GM19099 (cell line): ENCODE results near the gene SZT2.

Experiments
- POLR2A ChIP-seq: IDR thresholded peaks from 3 replicates; pipeline ENCODE4 v1.6.1; 2011; ENCODE audit warnings: low read depth; ENCODE audit not compliant: insufficient read length; ENCODE audit errors: extremely low read depth

Gene SZT2

DNA sequence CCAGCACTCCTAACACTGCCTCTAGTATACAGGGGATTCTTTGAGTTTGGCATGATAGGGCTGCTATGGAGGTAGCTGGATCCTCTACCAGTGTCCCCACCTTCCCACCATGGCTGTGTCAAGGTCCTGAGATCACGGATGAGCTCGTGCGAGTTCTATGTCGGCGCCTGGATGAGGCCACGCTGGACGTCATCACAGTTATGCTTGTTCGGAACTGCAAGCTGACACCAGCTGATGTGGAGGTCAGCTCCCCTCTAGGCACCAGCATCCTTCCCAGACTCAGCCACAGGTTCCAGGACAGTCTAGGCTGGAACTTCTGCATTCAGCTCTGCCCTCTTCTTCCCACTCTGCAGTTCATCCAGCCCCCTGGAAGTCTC, 48.9 kb downstream of the SZT2 start:
- TF ChIP-seq POLR2A: no peak

DNA sequence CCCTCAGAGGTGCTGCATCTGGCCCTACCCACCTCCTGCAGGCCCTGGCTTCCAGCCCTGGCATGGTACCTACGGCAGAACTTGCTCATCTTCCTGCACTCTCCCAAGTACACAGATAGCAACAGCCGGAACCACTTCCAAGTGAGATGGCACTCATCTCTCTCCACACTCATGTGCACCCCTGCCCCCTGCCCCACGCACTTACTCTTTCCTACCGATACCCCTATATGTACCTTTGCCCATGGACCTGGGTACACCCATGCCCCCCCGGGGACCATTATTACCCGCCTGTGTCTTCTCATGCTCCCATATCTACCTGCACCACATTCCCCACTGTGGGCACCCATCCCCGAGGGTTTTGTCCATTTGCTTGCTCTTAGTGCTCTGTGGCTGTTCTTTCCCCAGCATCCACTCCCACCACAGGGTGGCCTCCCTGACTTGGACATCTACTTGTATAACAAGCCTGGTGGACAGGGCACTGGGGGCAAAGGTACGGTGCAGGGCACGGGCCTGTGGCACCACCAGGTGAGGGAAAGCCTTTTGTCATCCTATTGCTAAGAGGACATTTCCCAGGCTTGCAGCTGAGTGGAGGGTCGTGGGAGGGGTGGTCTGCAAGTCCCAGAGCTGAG, 49.4 kb downstream of the SZT2 start:
- TF ChIP-seq POLR2A: no peak

DNA sequence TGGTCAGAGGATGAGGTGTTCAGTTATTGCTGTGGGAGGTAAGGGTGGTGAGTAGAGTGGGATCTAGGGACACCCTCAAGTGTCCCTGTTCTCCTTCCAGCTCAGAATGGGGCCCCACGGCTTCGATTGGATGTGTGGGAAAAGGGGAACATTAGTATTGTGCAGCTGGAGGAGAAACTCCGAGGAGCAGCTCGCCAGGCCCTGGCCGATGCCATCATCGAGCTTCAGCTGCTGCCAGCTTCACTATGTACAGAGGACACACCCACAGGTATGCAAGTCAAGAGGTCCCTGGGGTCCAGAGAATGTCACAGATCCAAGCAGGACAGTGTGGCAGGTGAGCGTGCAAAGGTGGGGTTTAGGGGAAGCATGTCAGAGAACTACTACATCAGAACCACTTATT, 50.1 kb downstream of the SZT2 start:
- TF ChIP-seq POLR2A: no peak

DNA sequence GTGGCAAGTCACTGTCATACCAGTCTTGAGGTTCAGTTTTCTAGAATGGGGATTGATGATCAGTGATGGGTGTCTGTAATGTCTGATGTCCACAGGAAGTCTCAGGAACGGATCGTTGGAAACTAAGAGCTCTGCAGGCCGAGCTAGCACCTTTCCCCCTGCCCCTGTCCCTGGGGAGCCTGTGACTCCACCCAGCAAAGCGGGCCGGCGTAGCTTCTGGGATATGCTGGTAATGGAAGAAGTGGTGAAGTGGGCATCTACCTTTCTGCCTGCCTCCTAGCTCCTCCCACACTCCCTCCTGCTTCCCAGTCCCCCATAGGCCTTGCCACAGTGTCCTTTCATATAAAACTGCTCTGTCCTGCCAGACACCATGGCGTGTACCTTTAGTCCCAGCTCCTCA, 50.7 kb downstream of the SZT2 start:
- no peak for TF ChIP-seq POLR2A

DNA sequence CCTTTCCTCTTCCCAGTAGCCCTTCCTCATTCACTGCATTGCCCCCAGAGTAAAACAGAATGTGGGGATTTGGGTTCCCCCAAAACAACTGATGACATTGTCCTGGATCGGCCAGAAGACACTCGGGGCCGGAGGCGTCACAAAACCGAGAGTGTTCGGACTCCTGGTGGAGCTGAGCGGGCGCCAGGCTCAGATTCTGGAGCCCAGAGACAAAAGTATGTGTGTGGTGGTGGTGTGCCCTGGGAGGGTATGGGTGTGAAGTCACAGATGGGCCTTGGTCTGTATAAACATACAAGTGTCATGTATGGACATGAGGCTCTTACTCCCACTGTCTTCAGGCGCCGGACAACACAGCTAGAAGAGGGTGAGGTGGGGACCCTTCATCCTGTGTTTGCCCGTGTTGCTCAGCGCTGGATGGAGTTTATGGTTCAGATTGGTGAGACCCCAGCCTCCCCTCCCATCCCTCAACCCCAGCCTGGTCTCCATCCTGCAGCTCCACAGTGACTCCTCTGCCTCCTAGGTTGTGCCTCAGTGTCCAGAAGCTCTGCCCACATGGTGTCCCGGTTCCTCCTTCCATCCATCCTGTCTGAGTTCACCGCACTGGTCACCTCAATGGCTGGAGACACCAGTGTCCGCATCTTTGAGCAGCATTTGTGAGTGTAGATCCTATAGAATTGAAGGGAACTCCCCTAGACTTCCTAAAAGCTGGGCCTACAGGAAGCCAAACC, 51.6 kb downstream of the SZT2 start:
- no peak for TF ChIP-seq POLR2A

DNA sequence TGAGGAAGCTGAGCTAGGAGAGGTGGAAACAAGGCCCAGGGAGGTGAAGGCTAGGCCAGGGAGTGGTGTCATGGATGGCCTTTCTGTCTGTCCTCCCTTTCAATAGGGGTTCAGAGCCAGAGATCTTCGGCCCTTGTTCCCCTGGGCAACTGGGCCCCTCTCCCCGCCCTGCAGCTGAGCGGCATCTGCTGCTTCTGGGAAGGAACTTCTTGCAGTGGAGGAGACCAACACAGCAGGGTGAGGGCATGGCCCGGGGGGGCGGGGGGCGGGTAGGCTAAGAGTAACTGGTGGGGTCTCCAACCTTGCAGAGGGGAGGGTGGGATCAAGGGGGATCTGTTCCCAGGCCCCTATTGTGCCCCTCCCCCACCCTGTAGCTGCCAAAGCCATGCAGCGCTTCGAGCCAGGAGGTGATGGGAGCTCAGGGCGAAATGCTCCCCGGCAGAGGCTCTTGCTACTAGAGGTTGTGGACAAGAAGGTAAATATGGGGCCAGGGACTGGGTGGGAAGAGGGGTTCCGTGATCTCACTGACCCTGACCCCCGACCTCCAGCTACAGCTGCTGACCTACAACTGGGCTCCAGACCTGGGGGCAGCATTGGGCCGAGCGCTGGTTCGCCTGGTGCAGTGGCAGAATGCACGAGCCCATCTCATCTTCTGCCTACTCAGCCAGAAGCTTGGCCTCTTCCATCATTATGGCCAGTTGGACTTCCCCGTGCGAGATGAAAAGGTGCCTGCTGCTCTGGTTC, 52.4 kb downstream of the SZT2 start:
- no peak for TF ChIP-seq POLR2A

DNA sequence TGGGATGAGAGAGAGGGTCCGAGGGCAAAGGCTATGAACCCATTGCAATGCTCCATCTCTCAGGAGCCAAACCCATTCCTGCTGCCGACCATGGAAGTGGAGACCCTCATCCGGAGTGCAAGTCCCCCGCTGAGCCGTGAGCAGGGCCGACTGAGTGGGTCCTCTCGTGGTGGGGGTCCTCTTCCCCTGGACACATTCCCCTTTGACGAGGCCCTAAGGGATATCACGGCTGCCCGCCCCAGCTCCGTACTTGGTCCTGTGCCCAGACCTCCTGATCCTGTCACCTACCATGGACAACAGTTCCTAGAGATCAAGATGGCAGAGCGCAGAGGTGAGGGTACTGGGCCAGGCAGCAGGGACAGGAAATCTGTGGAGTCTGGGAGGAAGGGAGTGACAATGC, 53.1 kb downstream of the SZT2 start:
- no peak for TF ChIP-seq POLR2A

DNA sequence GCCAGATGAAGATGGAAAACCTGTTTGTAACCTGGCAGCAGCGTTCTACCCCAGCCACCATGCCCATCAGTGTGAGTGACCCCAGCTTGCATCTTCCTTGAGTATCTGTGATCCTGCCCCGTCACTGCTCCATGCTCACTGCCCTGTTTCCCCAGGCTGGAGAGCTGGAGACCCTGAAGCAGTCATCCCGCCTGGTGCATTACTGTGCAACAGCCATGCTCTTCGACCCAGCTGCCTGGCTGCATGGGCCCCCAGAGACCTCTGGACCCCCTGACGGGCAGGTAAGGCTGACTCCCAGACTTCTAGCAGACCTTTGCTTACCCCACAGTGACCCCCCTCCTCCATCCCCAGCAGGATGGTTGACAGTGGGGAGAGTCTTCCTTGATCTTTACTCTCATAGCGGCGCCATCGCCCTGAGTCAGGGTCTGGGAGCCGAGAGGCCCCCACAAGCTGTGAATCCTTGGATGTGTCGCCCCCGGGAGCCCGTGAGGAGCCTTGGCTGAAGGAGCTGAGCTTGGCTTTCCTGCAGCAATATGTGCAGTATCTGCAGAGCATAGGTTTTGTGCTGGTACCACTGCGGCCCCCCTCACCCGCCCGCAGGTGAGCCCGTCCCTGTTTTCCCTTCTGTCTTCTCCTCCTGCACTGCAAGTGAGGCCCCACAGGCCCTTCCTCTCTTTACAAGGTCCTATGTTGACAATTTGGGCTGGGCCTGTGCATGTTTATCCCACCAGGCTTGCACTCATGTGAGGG, 53.7 kb downstream of the SZT2 start:
- no peak for TF ChIP-seq POLR2A

DNA sequence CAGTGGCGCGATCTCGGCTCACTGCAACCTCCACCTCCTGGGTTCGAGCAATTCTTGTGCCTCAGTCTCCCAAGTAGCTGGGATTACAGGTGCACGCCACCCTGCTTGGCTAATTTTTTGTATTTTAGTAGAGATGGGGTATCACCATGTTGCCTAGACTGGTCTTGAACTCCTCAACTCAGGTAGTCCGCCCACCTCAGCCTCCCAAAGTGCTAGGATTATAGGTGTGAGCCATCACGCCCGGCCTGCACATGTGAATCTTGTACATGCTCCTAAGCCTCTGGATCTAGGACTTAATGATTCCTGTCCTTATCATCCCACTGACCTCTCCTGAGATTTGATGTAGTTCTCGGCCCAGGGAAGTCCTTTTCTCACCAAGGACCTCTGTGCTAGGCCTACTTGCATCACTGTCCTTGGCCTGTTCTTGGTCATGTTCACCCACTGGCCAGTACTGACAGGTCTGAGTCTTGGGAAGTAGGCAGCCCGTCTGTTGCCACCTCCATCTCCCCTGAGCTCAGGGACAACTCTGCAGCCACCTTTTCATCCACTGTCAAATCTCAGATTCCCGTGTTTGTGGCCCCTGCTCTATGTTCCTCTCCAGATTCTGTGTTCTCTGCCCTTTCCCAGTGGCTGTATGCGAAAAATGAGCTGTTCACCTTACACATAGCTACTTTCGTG, 54.6 kb downstream of the SZT2 start:
- no peak for TF ChIP-seq POLR2A

DNA sequence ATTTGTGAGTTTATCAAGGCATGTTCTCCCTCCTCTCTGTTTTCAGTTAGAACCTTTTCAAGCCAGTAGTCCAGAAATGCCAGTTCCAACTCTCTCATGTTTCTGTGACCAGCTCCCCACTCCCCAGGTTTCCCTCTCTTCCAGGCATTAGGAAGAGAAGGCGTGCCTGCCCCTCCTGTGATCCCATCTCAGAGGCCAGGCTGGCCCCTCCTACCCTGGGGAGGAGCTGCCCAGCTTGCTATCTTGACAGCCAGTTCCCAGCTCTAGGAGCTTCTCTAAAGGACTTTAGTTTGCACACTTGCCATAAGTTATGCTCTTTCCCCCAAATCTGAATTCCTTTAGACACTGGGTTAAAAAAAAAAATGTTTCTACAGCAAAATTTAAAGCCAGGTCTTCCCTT, 55.1 kb downstream of the SZT2 start:
- no peak for TF ChIP-seq POLR2A

DNA sequence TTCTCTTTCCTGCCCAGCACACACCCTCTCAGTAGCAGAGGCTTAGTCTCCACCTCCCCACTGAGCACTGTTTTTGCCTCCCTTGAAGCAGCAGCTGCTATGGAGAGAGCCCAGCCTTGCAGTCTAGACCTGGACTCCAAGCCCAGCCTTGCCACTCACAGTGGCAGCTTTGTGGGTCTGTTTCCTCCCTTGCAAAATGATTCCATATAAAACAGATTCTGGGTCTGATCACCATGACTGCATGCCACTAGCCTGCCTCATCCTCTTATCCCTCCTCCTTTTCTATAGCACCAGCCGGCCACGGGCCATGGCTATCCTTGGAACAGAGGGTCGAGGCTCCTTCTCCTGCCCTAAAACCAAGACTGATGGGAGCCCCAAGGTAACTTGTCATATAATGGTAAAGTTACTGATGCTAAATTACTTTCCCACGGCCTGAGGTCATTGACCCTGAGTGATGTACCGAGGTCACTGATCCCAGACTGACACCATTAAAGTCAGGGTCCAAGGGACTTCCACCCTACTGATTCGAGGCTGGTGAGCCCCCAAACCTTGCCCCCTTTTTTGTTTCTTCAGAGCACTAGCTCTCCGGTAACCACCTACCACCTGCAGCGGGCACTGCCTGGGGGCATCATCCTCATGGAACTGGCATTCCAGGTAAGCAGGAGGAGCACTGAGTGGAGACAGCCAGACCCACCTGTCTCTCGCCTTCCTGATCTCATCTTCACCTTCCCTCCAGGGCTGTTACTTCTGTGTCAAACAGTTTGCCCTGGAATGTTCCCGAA, 56.1 kb downstream of the SZT2 start:
- TF ChIP-seq POLR2A: no peak

DNA sequence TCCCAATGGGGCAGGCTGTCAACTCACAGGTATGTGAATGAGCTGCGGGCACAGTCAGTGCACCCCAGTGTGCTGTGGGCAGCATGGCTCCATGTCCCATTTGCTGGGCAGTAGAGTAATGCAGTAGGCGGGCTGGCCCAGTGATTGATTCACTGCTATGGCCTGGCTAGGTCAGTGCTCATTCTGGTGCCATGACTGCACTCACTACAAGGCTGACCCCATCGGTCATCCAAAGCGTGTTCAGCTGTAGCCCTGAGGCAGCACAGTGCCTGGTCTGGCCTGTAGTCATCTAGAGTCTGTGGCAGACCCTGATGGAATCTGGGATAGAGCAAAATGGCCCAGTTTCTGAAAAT, 56.7 kb downstream of the SZT2 start:
- no peak for TF ChIP-seq POLR2A

DNA sequence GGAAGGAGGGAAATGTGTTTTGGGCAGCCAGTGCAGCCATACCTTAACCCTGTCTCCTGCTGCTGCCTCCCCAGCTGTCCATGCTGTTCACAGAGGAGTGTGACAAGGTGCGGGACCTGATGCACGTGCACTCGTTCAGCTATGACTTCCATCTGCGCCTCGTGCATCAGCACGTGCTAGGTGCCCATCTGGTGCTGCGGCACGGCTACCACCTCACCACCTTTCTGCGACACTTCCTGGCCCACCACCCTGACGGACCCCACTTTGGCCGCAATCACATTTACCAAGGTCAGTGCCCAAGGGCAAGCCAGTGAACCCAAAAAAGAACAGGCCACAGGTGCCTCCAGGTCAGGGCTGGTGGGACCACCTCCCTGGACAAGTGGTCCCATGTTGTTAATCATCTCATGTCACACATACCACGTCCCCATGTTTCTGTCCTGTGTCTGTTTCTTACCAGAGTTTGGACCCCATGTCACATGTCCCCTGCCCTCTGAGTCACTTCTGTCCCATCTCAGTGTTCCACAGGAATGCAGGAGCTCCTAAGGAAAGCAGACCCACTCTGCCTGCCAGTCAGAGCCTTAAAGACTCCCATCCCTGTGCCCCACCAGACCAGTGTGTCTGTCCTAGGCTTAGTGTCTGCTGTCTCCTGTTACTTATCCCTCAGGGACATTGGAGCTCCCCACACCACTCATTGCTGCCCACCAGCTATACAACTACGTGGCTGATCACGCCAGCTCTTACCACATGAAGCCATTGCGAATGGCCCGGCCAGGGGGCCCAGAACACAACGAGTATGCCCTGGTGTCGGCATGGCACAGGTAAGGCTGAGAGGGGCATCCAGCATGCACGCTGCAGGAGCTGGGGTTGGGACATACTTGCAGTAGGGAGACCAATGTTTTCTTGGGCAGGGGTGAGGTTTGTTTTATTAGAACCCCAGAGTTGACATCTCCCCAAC, 57.5 kb downstream of the SZT2 start:
- TF ChIP-seq POLR2A: no peak

DNA sequence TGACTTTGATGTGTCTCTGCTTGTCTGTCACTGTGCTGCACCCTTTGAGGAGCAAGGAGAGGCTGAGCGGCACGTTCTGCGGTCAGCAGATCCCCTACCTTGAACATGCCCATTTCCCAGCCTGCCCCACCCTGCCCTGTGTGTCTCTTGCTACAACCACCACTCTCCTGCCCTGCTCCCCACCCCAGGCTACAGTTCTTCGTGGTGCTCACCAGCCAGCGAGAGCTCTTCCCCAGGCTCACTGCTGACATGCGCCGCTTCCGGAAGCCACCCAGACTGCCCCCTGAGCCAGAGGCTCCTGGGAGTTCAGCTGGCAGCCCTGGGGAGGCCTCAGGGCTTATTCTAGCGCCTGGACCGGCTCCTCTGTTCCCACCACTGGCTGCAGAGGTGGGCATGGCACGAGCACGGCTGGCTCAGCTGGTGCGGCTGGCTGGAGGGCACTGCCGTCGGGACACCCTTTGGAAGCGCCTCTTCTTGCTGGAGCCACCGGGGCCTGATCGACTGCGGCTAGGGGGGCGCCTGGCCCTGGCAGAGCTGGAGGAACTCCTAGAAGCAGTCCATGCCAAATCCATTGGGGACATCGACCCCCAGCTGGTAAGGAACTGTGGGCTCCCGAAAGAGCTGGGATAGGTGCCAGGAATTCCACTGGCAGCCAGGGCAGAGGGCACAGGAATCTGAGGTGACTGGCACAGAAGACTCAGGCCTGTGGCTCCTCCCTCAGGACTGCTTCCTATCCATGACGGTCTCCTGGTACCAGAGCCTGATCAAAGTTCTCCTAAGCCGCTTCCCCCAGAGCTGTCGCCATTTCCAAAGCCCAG, 58.4 kb downstream of the SZT2 start:
- TF ChIP-seq POLR2A: no peak
